ENCODE data around the gene FARP1.
"Not testable (repeated sequence)": the region's sequence is repeated elsewhere in the genome, so short reads cannot be mapped to it uniquely, and the experiment has no call there.

The FARP1 gene

DNA sequence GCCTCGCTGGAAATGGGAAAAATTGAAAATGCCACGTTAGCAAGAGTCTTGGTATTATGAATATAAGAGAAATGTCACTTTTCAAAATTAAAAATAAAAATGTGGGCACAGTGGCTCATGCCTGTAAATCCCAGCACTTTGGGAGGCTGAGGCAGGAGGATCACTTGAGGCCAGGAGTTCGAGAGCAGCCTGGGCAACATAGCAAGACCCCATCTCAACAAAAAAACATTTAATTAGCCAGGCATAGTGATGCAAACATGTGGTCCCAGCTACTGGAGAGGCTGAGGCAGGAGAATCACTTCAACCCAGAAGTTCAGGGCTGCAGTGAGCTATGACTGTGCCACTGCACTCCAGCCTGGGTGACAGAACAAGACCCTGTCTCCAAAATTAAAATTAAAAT lies 270.4 kb downstream of the FARP1 start:
- DNase-seq (ENCODE audit: low read depth in 2 of 3, low spot score in 2 of 3) = not testable (repeated sequence)

- DNase-seq (ENCODE audit: low read depth in 2 of 3, low spot score in 2 of 3) = no peak
Observed at GRCh38 chr13:98413796-98414195, 270.9 kb downstream of the FARP1 start.

GRCh38 chr13:98415326-98416070 lies 272.6 kb downstream of the FARP1 start:
- DNase-seq (ENCODE audit: low read depth in 2 of 3, low spot score in 2 of 3) = no peak

DNA sequence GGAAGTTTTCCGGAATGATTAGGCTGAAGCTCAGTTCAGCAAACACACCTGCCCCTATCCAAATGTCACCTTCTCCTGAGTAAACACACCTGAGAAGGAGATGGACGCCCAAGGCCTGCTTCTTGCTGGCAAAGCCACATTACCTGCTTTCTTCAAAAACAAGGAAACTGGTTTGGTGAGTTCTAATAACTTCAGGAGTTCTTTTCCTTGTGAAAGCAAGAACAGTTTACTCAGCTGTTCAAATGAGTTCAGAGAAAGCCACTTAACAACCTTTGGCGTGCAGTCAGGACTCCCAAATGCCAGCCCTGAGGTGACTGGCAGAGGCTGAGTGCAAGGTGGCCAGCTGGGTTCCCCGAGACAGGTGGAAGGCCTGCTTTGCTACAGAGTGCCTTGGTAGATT lies 273.5 kb downstream of the FARP1 start:
- DNase-seq (ENCODE audit: low read depth in 2 of 3, low spot score in 2 of 3) = no peak

DNA sequence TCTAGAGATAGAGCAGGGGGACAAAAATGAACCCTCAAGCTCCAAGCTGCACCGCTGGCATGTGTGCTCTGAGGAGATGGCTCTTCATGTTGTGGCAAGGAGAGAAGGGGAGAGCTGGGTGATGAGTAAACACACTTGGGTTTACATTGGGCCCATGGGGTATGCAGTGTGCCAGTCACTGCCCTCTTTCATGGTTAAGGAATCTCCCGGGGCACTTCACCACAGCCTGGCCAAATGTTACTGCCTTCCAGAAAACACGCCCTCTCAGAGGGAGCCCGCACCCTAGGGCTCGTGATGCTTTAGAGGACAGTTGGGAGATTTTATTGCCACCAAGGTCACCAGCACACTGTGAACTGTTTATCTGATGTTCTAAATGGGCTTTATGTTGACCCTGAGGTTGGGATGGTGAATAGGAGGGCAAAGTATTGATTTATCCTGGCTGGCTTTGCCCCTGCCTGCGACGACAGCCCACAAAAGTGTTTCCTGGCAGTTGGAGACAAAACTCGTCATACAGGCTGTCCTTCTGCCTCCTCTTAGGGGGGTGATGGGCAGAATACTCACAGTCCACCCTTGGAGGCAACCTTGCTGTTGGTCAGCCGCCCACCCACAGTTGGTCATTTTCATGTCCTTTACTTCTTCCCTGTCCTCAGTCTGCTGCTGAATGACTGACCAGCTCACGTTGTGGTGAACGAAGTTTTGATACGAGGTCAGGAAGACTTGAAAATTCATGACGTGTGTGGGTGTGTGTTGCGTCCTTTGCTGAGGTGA lies 277.1 kb downstream of the FARP1 start:
- no peak for DNase-seq (ENCODE audit: low read depth in 2 of 3, low spot score in 2 of 3)

- no peak for DNase-seq (ENCODE audit: low read depth in 2 of 3, low spot score in 2 of 3)
Observed at GRCh38 chr13:98420554-98421175, 277.8 kb downstream of the FARP1 start.

DNA sequence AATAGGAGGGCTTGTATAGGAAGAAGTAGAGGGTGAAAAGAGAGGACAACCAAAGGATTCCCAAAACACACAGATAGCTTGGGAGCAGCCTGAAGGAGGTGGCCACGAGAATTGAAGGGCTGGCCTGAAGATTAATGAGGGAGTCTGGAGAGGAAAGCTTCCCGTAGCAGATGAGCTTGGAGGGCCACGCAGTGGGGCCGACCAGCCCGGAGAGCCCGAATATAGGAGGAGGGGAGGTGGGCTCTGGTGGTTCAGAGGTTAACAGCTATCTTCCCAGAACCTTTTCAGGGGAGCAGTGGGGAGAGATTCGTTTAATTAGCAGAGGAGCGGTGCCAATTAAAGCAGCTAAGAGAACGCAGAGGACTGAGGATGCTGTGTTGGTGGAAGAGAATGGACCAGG lies 279.2 kb downstream of the FARP1 start:
- DNase-seq (ENCODE audit: low read depth in 2 of 3, low spot score in 2 of 3) = no peak

- no peak for DNase-seq (ENCODE audit: low read depth in 2 of 3, low spot score in 2 of 3)
Observed at GRCh38 chr13:98423417-98423816, 280.5 kb downstream of the FARP1 start.

- no peak for DNase-seq (ENCODE audit: low read depth in 2 of 3, low spot score in 2 of 3)
Observed at GRCh38 chr13:98427331-98427995, 284.6 kb downstream of the FARP1 start.

GRCh38 chr13:98428256-98428966 lies 285.5 kb downstream of the FARP1 start:
- no peak for DNase-seq (ENCODE audit: low read depth in 2 of 3, low spot score in 2 of 3)

GRCh38 chr13:98429081-98429480 lies 286.2 kb downstream of the FARP1 start:
- DNase-seq (ENCODE audit: low read depth in 2 of 3, low spot score in 2 of 3) = no peak

- no peak for DNase-seq (ENCODE audit: low read depth in 2 of 3, low spot score in 2 of 3)
Observed at GRCh38 chr13:98429531-98429930, 286.6 kb downstream of the FARP1 start.

DNA sequence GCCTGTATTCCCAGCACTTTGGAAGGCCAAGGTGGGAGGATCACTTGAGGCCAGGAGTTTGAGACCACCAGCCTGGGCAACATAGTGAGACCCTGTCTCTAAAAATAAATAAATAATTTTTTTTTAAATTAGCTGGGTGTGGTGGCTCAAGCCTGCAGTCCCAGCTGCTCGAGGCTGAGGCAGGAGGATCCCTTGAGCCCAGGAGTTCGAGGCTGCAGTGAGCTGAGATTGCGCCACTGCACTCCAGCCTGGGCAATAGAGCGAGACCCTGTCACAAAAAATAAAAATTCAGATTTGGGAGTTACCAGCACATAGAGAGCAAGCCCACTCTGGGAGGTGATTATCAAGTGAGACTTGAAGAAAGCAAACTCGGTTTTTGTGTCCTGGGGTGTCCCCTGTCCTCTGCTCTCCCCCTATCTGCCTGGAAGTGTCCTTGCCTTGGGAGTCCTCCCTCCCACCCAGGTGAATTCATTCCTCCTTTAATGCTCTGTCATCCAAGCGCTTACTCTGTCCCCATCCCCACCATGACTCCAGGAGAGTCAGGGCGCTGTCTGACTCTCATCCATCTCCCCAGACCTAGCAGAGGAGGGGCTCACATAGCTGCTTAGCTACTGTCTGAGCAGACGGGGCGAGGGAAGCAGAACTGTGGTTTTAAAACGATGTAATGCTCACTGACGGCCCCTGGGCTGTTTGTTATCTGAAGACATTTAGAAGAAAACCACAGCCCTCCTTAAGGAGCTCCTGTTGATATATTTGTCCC lies 287.3 kb downstream of the FARP1 start:
- no peak for DNase-seq (ENCODE audit: low read depth in 2 of 3, low spot score in 2 of 3)

GRCh38 chr13:98432638-98433037 lies 289.7 kb downstream of the FARP1 start:
- no peak for DNase-seq (ENCODE audit: low read depth in 2 of 3, low spot score in 2 of 3)

DNA sequence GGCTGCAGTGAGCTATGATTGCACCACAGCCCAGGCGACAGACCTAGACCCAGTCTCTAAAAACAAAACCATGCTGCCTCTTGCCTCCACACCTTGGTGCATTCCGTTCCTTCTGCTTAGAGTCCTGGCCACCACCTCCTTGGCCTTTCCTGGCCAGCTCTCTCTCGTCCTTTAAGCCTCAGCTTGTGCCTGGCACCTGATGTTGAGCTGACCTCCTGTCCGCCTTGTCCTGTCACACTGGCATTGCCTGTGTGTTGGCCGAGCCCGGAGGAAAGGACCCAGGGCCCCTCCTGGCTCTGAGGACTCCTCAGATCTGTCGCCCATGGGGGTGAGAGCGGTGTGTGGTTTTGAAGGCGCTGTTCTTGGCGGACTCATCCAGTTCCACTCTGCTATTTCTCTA lies 290.8 kb downstream of the FARP1 start:
- DNase-seq (ENCODE audit: low read depth in 2 of 3, low spot score in 2 of 3) = no peak

GRCh38 chr13:98434060-98434459 lies 291.2 kb downstream of the FARP1 start:
- DNase-seq (ENCODE audit: low read depth in 2 of 3, low spot score in 2 of 3) = no peak

- no peak for DNase-seq (ENCODE audit: low read depth in 2 of 3, low spot score in 2 of 3)
Observed at GRCh38 chr13:98435376-98435775, 292.5 kb downstream of the FARP1 start.

DNA sequence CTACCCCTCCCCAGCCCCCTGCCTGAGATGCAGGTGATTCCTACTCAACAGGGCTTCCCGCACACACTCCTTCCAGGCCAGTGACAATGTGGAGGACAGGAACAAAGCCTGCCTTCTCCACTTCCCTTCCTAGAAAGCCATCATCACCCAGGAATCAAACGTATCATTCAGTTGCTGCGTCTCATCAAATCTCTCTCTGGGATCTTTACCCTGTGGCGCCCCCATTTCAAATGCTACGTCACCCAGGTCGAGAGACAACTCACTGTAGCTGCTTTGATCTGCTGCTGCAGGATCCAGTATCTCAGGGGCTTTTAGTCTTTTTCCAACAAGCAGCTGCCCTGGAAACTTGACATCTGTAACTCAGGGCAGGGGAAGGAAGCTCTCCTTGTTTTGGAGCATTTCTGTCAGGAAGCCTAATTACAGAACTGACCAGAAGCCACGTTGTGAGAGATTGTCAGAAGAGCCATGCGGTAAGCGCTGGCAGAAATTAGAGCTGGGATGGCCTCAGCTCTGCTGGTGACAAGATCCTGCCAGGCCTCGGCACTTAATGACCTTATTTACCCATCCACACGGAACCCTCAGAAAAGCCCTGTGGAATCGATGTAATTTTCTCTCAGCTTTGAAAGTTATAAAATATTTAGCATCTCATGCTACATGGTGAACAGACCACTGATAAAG lies 293.5 kb downstream of the FARP1 start:
- DNase-seq (ENCODE audit: low read depth in 2 of 3, low spot score in 2 of 3) = no peak

DNA sequence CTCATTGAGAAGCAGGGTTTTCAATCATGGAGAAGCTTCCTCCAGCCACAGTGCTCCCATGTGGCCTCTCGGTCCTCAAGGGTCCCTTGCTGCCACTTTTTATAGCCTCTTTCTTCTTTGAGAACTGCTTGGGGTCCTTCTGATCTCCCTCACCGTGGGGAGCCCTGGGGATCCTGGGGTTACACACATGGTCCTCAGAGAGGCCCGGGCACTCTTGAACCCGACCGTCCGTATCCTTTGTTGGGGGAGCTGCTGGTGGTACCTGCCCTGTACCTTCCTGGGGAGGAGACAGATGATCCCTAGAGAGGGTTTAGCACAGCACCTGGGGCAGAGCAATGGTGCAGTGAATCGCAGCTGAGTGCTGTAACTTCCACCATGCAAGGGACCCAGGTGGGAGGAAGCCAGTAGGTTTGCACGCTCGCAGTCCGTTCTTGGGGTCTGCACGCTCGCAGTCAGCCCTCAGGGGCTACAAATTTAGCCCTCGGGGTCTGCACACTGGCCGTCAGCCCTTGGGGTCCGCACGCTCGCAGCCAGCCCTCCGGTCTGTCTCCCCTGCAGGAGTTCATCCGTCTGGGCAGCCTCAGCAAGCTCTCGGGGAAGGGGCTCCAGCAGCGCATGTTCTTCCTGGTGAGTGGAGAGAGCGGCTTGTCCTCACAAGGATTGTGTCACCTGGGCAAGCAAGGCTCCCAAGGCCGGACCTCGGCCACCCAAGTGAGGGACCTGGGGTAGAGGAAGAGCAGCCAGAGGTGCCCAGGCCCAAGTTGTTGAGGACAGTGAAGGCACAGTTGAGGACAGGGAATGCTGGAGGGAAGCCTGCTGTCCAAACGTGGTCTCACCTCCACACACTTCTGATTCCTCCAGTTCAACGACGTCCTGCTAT lies 295.6 kb downstream of the FARP1 start:
- DNase-seq (ENCODE audit: low read depth in 2 of 3, low spot score in 2 of 3) = no peak

All from activated CD8-positive, alpha-beta memory T cell treated with anti-CD3 and anti-CD28 coated beads for 48 hours (primary cell).